ENCODE results near the gene MYO19. TPM values are rescaled to one million over a fixed set of nuclear protein-coding genes. Genes with fewer than 3 reads are reported as not detected.

The MYO19 gene
- total RNA-seq, 1 experiment from 2014 or later: 144 TPM

DNA sequence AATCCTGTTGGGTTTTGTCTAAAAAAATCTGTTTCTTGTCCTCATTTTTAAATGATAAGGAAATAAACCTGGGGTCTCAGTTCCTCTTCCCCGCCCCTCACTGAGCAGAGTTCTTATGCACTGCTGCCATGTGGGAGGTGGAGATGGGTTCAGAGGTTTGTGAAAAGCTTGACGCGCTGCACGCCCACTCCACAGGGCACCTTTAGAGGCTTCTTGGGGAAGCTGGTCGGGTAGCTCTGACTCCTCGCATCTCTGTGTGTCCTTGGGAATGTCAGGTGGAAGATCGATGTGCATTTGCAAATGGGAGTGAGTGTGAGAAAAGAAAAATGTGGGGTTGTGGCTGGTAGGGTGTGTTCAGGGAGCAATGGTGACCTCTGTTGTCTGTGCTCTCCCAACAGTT, 52.8 kb downstream of the MYO19 start:
- Histone ChIP-seq H3K27me3 (ENCODE audit: insufficient read depth, low read length) (peaks cover 9% of the 10 kb centered on the region; the same call in 1 of the 2 replicates), H2BK120ac (ENCODE audit: low read depth, low read length, poor library complexity, severe bottlenecking) (no peak overlapping the region), H3K9ac (ENCODE audit: extremely low read depth, insufficient read length, low read length) (no peak overlapping the region), H3K79me1 (ENCODE audit: insufficient read depth, low read depth, low read length, poor library complexity, severe bottlenecking) (no peaks in the 10 kb centered on the region), H4K8ac (replicated peaks; ENCODE audit: insufficient read length, low read depth, low read length) (no peak overlapping the region), H3T11ph (ENCODE audit: low read length) (no peak overlapping the region), H3K4me2 (ENCODE audit: insufficient read depth, insufficient read length, low read length) (no peak overlapping the region), H3K4ac (ENCODE audit: low read depth, low read length) (no peak overlapping the region), H4K20me1 (ENCODE audit: control insufficient read depth, insufficient read depth, insufficient read length) (no peaks in the 10 kb centered on the region), H3K27ac (ENCODE audit: insufficient read length, low read depth, low read length) (no peak overlapping the region), H3K9me3 (ENCODE audit: control insufficient read depth, low read depth, low read length) (no peaks in the 10 kb centered on the region), H3K18ac (ENCODE audit: insufficient read length, low read depth, low read length) (no peak overlapping the region), H2BK5ac (ENCODE audit: insufficient read length, low read length) (no peak overlapping the region), H3K14ac (ENCODE audit: insufficient read depth, low read length) (no peak overlapping the region), H3K23ac (ENCODE audit: insufficient read length, low read depth, low read length) (no peak overlapping the region), H4K91ac (ENCODE audit: insufficient read length, low read depth, low read length) (no peak overlapping the region), H3K4me1 (ENCODE audit: insufficient read depth, low read length) (no peaks in the 10 kb centered on the region), H3K23me2 (ENCODE audit: insufficient read length, low read depth, low read length, poor library complexity, severe bottlenecking) (peaks cover 4% of the 10 kb centered on the region), H2AFZ (ENCODE audit: low read length) (no peak overlapping the region), H2AK5ac (ENCODE audit: insufficient read length, low read length) (no peak overlapping the region), H3K79me2 (ENCODE audit: insufficient read depth, low read length) (no peaks in the 10 kb centered on the region), H2BK15ac (ENCODE audit: low read depth, low read length) (no peak overlapping the region), H2BK12ac (ENCODE audit: insufficient read length, low read depth, low read length) (no peak overlapping the region), H2BK20ac (ENCODE audit: low read depth, low read length, poor library complexity, severe bottlenecking) (no peak overlapping the region), H4K5ac (ENCODE audit: insufficient read length, low read depth, low read length) (no peak overlapping the region), H3K56ac (ENCODE audit: insufficient read length, low read depth, low read length) (no peak overlapping the region)
- peaks cover 6 to 7% of the 10 kb centered on the region in 2 experiments; a peak in 4 of 5 replicates for H3K9me3 Mint-ChIP-seq
- peaks cover 0 to 3% (median 2%) of the 10 kb centered on the region in 3 experiments; a peak in 3 of 7 replicates for H3K36me3 Mint-ChIP-seq (ENCODE audit: insufficient read depth in 1 of 3, low read depth in 3 of 3)
- no peak overlapping the region for H3K27ac Mint-ChIP-seq
- H3K27me3 Mint-ChIP-seq (ENCODE audit: low read depth): peaks cover 75% of the 10 kb centered on the region
- H3K4me1 Mint-ChIP-seq: peaks cover 15 to 20% of the 10 kb centered on the region in 2 experiments
- H3K4me3 Mint-ChIP-seq: peak overlapping the region in 1 of 2 experiments; percentile 55; a peak in 2 of 5 replicates
- no peak for DNase-seq
- WGBS (ENCODE audit: extremely low coverage, insufficient read length, low lambda C conversion rate): no CpG with 5 or more reads among the region's 7 CpGs
- no peak for TF ChIP-seq CTCF (conservative IDR thresholded peaks at IDR 0.05)
